ENCODE measurements around the gene NDUFV2.

Gene NDUFV2

DNA sequence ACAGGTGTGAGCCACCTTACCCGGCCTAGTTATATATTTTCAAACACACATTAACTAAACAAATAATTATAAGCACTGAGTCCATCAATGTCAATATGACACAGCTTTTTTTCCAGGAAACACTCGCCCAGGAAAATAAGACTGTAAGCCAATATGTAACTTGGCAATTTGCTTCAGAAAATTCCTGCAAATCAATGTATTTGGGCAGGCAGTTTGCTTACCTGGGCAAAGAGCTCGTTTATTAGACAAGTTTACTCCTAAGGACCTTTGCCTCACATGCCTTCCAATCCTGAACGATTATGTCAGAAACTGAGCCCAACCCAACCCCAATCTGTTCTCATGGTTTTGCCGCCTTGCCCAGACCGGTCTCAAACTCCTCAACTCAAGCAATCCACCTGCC, 34.7 kb upstream of the NDUFV2 start:
- Histone ChIP-seq H3K27ac (ENCODE audit: low read length) (no peak overlapping the region), H3K36me3 (ENCODE audit: control insufficient read depth, insufficient read depth, low read length) (no peaks in the 10 kb centered on the region), H3K4me1 (ENCODE audit: control insufficient read depth, insufficient read depth, low read length) (no peaks in the 10 kb centered on the region), H3K4me3 (ENCODE audit: low read length) (no peak overlapping the region), H3K9me3 (ENCODE audit: control insufficient read depth, insufficient read depth, low read length) (no peaks in the 10 kb centered on the region), H3K27me3 (ENCODE audit: control insufficient read depth, insufficient read depth, low read length) (no peaks in the 10 kb centered on the region)
- no peak for DNase-seq (ENCODE audit: low read depth, low spot score)
- no CpG with 5 or more reads among the region's 6 CpGs for WGBS (ENCODE audit: insufficient coverage, insufficient read length)

DNA sequence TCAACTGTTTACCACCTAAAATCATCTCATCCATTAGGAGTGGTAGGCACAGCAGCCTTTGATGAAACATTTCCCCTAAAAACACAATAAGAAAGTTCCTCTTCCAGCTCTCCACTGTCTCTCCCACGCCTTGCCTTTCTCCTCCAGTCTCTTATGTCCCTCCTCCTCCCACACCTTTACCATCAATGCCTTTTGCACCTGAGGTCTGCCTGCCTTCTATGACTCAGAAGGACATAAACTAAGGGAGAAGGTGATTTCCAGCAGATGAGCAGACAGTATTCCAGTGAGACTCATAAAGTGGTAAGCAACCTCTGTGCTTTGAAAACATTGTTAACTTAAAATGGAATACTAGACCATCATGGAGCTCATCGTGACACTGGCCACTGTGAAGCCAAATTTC, 34.2 kb upstream of the NDUFV2 start:
- no peak overlapping the region for H3K27ac ChIP-seq (ENCODE audit: low read length)
- H3K4me1 ChIP-seq (ENCODE audit: control insufficient read depth, insufficient read depth, low read length): no peaks in the 10 kb centered on the region
- H3K9me3 ChIP-seq (ENCODE audit: control insufficient read depth, insufficient read depth, low read length): no peaks in the 10 kb centered on the region
- H3K27me3 ChIP-seq (ENCODE audit: control insufficient read depth, insufficient read depth, low read length): no peaks in the 10 kb centered on the region
- H3K36me3 ChIP-seq (ENCODE audit: control insufficient read depth, insufficient read depth, low read length): no peaks in the 10 kb centered on the region
- no peak for DNase-seq (ENCODE audit: low read depth, low spot score)
- H3K4me3 ChIP-seq (ENCODE audit: low read length): no peak overlapping the region
- WGBS (ENCODE audit: insufficient coverage, insufficient read length): no CpG with 5 or more reads among the region's 2 CpGs

DNA sequence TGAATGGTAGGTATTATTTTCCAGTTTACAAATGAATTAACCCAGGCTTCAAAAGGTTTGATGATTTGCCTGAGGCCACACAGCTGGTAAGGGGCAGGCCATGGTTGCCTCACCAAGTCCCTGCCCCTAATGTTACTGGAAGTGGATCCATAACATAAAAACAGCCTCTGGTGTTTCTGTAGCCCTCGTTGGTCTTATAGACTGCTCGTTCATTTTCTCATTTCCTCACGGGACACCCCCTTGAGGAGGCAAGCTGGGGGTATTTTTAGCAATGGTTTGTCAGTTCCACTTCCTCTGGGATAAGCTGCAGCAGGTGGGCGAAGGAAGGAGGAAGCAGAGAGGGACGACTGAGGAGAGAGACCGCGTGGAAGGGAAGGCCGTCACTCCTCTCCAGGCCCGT, 32.9 kb upstream of the NDUFV2 start:
- H3K27me3 ChIP-seq (ENCODE audit: control insufficient read depth, insufficient read depth, low read length): no peaks in the 10 kb centered on the region
- no peak overlapping the region for H3K4me3 ChIP-seq (ENCODE audit: low read length)
- no CpG with 5 or more reads among the region's 9 CpGs for WGBS (ENCODE audit: insufficient coverage, insufficient read length)
- H3K9me3 ChIP-seq (ENCODE audit: control insufficient read depth, insufficient read depth, low read length): no peaks in the 10 kb centered on the region
- DNase-seq (ENCODE audit: low read depth, low spot score): no peak
- H3K27ac ChIP-seq (ENCODE audit: low read length): no peak overlapping the region
- no peaks in the 10 kb centered on the region for H3K36me3 ChIP-seq (ENCODE audit: control insufficient read depth, insufficient read depth, low read length)
- peaks cover 2% of the 10 kb centered on the region; the same call in 1 of the 2 replicates for H3K4me1 ChIP-seq (ENCODE audit: control insufficient read depth, insufficient read depth, low read length)

- no CpG with 5 or more reads among the region's 5 CpGs for WGBS (ENCODE audit: insufficient coverage, insufficient read length)
- no peak overlapping the region for H3K27ac ChIP-seq (ENCODE audit: low read length)
- no peak overlapping the region for H3K4me3 ChIP-seq (ENCODE audit: low read length)
- no peaks in the 10 kb centered on the region for H3K9me3 ChIP-seq (ENCODE audit: control insufficient read depth, insufficient read depth, low read length)
- H3K36me3 ChIP-seq (ENCODE audit: control insufficient read depth, insufficient read depth, low read length): no peaks in the 10 kb centered on the region
- DNase-seq (ENCODE audit: low read depth, low spot score): no peak
- H3K27me3 ChIP-seq (ENCODE audit: control insufficient read depth, insufficient read depth, low read length): no peaks in the 10 kb centered on the region
- H3K4me1 ChIP-seq (ENCODE audit: control insufficient read depth, insufficient read depth, low read length): peaks cover 2% of the 10 kb centered on the region; the same call in 1 of the 2 replicates
Observed at GRCh38 chr18:9070212-9070611, 32.3 kb upstream of the NDUFV2 start.

DNA sequence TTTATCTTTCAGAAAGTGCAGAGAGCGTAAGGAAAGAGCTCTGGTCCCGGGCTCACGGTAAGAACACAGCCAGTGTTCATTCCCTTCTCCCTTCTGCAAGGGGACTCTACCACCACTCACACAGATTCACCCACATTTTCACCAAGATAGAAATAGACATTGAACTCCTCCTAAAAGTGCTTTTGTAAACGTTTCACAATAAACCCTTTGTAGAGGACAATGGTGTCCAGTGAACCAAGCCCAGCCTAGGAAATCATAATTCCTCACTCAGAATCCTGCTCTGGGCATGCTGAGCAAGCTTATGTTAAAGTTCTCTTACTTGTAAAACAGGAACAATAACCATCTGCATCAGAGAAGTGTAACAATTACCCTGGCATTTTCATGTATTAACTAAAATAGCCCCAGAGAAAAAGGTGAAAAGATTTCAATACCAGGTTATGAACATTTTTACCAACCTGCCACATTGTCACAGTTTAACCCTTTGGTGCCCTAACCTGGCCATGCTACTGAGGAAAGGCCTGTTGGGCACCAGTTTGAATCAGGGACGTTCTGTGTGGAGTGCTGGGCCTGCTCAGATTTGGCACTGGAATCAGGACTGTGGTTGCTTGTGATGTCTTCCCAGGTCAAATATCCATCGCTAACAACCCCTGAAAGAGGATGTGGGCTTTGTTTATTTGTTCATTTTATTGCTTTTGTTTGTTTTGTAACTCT, 22.5 kb upstream of the NDUFV2 start:
- no peak for DNase-seq (ENCODE audit: low read depth, low spot score)
- WGBS (ENCODE audit: insufficient coverage, insufficient read length): no CpG with 5 or more reads among the region's 6 CpGs
- Histone ChIP-seq H3K4me3 (ENCODE audit: low read length) (no peak overlapping the region), H3K4me1 (ENCODE audit: control insufficient read depth, insufficient read depth, low read length) (no peaks in the 10 kb centered on the region), H3K9me3 (ENCODE audit: control insufficient read depth, insufficient read depth, low read length) (no peaks in the 10 kb centered on the region), H3K36me3 (ENCODE audit: control insufficient read depth, insufficient read depth, low read length) (no peaks in the 10 kb centered on the region), H3K27ac (ENCODE audit: low read length) (no peak overlapping the region), H3K27me3 (ENCODE audit: control insufficient read depth, insufficient read depth, low read length) (no peaks in the 10 kb centered on the region)

- no peak for DNase-seq (ENCODE audit: low read depth, low spot score)
- Histone ChIP-seq H3K36me3 (ENCODE audit: control insufficient read depth, insufficient read depth, low read length) (no peaks in the 10 kb centered on the region), H3K4me1 (ENCODE audit: control insufficient read depth, insufficient read depth, low read length) (no peaks in the 10 kb centered on the region), H3K4me3 (ENCODE audit: low read length) (no peak overlapping the region), H3K27ac (ENCODE audit: low read length) (no peak overlapping the region), H3K27me3 (ENCODE audit: control insufficient read depth, insufficient read depth, low read length) (no peaks in the 10 kb centered on the region), H3K9me3 (ENCODE audit: control insufficient read depth, insufficient read depth, low read length) (no peaks in the 10 kb centered on the region)
- whole genome bisulfite sequencing (ENCODE audit: insufficient coverage, insufficient read length): no CpG with 5 or more reads among the region's 4 CpGs
Observed at GRCh38 chr18:9081940-9082339, 20.6 kb upstream of the NDUFV2 start.

- no CpG with 5 or more reads among the region's 5 CpGs for WGBS (ENCODE audit: insufficient coverage, insufficient read length)
- Histone ChIP-seq H3K27ac (ENCODE audit: low read length) (no peak overlapping the region), H3K27me3 (ENCODE audit: control insufficient read depth, insufficient read depth, low read length) (no peaks in the 10 kb centered on the region), H3K9me3 (ENCODE audit: control insufficient read depth, insufficient read depth, low read length) (no peaks in the 10 kb centered on the region), H3K4me3 (ENCODE audit: low read length) (no peak overlapping the region), H3K36me3 (ENCODE audit: control insufficient read depth, insufficient read depth, low read length) (no peaks in the 10 kb centered on the region), H3K4me1 (ENCODE audit: control insufficient read depth, insufficient read depth, low read length) (no peaks in the 10 kb centered on the region)
- DNase-seq (ENCODE audit: low read depth, low spot score): no peak
Observed at GRCh38 chr18:9082711-9083510, 19.6 kb upstream of the NDUFV2 start.

- no CpG with 5 or more reads among the region's 2 CpGs for whole genome bisulfite sequencing (ENCODE audit: insufficient coverage, insufficient read length)
- no peak overlapping the region for H3K27ac ChIP-seq (ENCODE audit: low read length)
Observed at GRCh38 chr18:9086015-9086414, 16.5 kb upstream of the NDUFV2 start.

DNA sequence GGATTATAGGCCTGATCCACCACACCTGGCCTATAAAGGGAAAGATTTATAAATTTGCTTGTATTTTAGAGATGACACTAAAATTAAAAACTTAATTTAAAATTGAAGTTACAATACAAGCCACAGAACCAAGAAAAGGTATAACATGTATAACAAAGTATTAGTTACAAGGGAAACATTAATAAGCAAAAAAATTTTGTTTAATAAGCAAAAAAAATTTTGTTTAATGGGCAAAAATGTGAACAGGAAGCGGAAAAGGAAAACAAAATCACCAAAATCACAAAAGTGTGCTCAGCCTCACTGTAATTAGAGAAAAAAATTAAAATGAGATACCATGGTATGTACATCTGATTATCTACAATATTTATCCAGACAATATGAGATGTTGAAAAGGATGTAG, 15.9 kb upstream of the NDUFV2 start:
- WGBS (ENCODE audit: insufficient coverage, insufficient read length): no CpG with 5 or more reads among the region's 1 CpG
- H3K27me3 ChIP-seq (ENCODE audit: control insufficient read depth, insufficient read depth, low read length): no peaks in the 10 kb centered on the region
- H3K27ac ChIP-seq (ENCODE audit: low read length): no peak overlapping the region
- DNase-seq (ENCODE audit: low read depth, low spot score): no peak
- no peaks in the 10 kb centered on the region for H3K36me3 ChIP-seq (ENCODE audit: control insufficient read depth, insufficient read depth, low read length)
- H3K9me3 ChIP-seq (ENCODE audit: control insufficient read depth, insufficient read depth, low read length): no peaks in the 10 kb centered on the region
- no peaks in the 10 kb centered on the region for H3K4me1 ChIP-seq (ENCODE audit: control insufficient read depth, insufficient read depth, low read length)
- no peak overlapping the region for H3K4me3 ChIP-seq (ENCODE audit: low read length)

More at GRCh38 chr18:9086015-9086414, 16.5 kb upstream of the NDUFV2 start:
- Histone ChIP-seq H3K4me1 (ENCODE audit: control insufficient read depth, insufficient read depth, low read length) (no peaks in the 10 kb centered on the region), H3K9me3 (ENCODE audit: control insufficient read depth, insufficient read depth, low read length) (no peaks in the 10 kb centered on the region), H3K27me3 (ENCODE audit: control insufficient read depth, insufficient read depth, low read length) (no peaks in the 10 kb centered on the region), H3K4me3 (ENCODE audit: low read length) (no peak overlapping the region), H3K36me3 (ENCODE audit: control insufficient read depth, insufficient read depth, low read length) (no peaks in the 10 kb centered on the region)
- DNase-seq (ENCODE audit: low read depth, low spot score): no peak

DNA sequence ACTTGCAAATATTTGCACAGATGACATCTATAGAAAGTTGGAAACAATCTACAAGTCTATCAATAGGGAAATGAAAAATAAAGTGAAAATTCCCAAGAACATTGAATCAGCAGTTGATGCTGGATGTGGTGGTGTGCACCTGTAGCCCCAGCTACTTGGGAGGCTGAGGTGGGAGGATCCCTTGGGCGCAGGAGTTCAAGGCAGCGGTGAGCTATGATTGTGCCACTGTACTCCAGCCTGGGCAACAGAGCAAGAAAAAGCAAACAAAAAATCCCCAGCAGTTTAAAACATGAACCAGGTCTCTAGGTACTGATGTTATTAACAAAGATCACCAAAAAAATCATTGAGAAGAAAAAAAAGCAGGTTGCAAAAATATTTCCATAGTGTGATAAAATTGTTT, 15.4 kb upstream of the NDUFV2 start:
- Histone ChIP-seq H3K36me3 (ENCODE audit: control insufficient read depth, insufficient read depth, low read length) (no peaks in the 10 kb centered on the region), H3K27me3 (ENCODE audit: control insufficient read depth, insufficient read depth, low read length) (no peaks in the 10 kb centered on the region), H3K4me1 (ENCODE audit: control insufficient read depth, insufficient read depth, low read length) (no peaks in the 10 kb centered on the region), H3K9me3 (ENCODE audit: control insufficient read depth, insufficient read depth, low read length) (no peaks in the 10 kb centered on the region), H3K4me3 (ENCODE audit: low read length) (no peak overlapping the region), H3K27ac (ENCODE audit: low read length) (no peak overlapping the region)
- no peak for DNase-seq (ENCODE audit: low read depth, low spot score)
- no CpG with 5 or more reads among the region's 2 CpGs for WGBS (ENCODE audit: insufficient coverage, insufficient read length)

Measured in iPS DF 6.9 (cell line).